Choroid plexus epithelial cell (primary cell): ENCODE data around the gene EYS.

Experiments used
- DNase-seq: peaks from one replicate; pipeline ENCODE4 v3.0.0-alpha.2; 2010; ENCODE audit warnings: low read depth
- H3K4me3 ChIP-seq: 2 replicates; pipeline ENCODE4 v1.5.1; 2011; ENCODE audit warnings: low read depth, mild to moderate bottlenecking, control low read depth, low read length, moderate library complexity
- TF ChIP-seq, protein P1 (sequence below): conservative IDR thresholded peaks from 2 replicates; pipeline ENCODE4 v1.5.1; 2011; ENCODE audit warnings: low read depth, mild to moderate bottlenecking, control low read depth, inconsistent platforms, low read length, moderate library complexity

EYS gene

DNA sequence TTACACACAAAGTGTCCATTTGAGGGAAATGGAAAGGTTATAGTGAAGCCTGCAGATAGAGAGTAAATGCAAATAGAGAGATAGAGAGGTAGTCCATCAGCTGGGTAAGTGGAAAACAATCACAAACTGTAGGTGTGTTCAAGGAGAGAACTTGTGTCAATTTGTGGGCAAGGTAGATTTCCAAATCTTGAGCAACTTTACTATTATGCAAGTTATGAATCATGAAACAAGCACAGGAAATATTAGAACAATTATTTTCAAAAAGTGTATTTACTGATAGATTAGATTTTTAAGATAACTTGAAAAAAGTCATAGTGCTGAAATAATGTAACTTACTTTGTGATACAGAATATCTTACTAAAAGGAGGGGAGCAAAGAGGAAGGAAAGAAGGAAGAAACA is 792.9 kb downstream of the EYS start:
- DNase-seq = peak; percentile 31
- TF ChIP-seq, protein P1, sequence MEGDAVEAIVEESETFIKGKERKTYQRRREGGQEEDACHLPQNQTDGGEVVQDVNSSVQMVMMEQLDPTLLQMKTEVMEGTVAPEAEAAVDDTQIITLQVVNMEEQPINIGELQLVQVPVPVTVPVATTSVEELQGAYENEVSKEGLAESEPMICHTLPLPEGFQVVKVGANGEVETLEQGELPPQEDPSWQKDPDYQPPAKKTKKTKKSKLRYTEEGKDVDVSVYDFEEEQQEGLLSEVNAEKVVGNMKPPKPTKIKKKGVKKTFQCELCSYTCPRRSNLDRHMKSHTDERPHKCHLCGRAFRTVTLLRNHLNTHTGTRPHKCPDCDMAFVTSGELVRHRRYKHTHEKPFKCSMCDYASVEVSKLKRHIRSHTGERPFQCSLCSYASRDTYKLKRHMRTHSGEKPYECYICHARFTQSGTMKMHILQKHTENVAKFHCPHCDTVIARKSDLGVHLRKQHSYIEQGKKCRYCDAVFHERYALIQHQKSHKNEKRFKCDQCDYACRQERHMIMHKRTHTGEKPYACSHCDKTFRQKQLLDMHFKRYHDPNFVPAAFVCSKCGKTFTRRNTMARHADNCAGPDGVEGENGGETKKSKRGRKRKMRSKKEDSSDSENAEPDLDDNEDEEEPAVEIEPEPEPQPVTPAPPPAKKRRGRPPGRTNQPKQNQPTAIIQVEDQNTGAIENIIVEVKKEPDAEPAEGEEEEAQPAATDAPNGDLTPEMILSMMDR = no peak
- H3K4me3 ChIP-seq = no peak overlapping the region

GRCh38 chr6:64912966-64913365 is 794.1 kb downstream of the EYS start:
- TF ChIP-seq, protein P1 = no peak
- DNase-seq = no peak
- no peak overlapping the region for H3K4me3 ChIP-seq

GRCh38 chr6:64908104-64908503 is 798.9 kb downstream of the EYS start:
- H3K4me3 ChIP-seq = no peak overlapping the region
- DNase-seq = no peak
- TF ChIP-seq, protein P1 = no peak

- no peak overlapping the region for H3K4me3 ChIP-seq
- peak; percentile 4 for DNase-seq
- TF ChIP-seq, protein P1 = no peak
These were observed 802.4 kb downstream of the EYS start for GRCh38 chr6:64904616-64905015.

GRCh38 chr6:64902596-64902995 is 804.4 kb downstream of the EYS start:
- TF ChIP-seq, protein P1 = no peak
- DNase-seq = no peak
- H3K4me3 ChIP-seq = no peak overlapping the region

DNA sequence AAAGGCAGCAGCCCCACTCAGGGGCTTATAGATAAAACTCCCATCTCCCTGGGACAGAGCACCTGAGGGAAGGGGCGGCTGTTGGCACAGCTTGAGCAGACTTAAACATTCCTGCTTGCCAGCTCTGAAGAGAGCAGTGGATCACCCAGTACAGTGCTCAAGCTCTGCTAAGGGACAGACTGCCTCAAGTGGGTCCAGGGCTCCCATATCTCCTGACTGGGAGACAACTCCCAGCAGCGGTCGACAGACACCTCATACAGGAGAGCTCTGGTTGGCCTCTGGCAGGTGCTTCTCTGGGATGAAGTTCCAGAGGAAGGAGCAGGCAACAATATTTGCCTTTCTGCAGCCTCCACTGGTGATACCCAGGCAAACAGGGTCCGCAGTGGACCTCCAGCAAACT is 810.1 kb downstream of the EYS start:
- DNase-seq = no peak
- no peak overlapping the region for H3K4me3 ChIP-seq
- TF ChIP-seq, protein P1 = no peak

GRCh38 chr6:64895945-64896344 is 811.1 kb downstream of the EYS start:
- DNase-seq = no peak
- no peak overlapping the region for H3K4me3 ChIP-seq
- TF ChIP-seq, protein P1 = no peak
